D341Med (cell line): Measurements from ENCODE around the gene DNTTIP2.
"Not testable (repeated sequence)": the region's sequence is repeated elsewhere in the genome, so short reads cannot be mapped to it uniquely, and the experiment has no call there.

Source experiments
- DNase-seq: peaks from one replicate; pipeline ENCODE4 v3.0.0; 2012; ENCODE audit warnings: low spot score

Gene DNTTIP2

GRCh38 chr1:93878889-93879586 lies at the start of gene DNTTIP2:
TSS of gene DNTTIP2 (minus strand) at chr1:93879206. CDS start at chr1:93879148, 58 bp downstream.
- DNase-seq, result peak; percentile 92

- no peak for DNase-seq
Observed at GRCh38 chr1:93925206-93925605, 46.2 kb upstream of the DNTTIP2 start.

- DNase-seq, result no peak
Observed at GRCh38 chr1:93919780-93920179, 40.8 kb upstream of the DNTTIP2 start.

- DNase-seq, result no peak
Observed at GRCh38 chr1:93917302-93917701, 38.3 kb upstream of the DNTTIP2 start.

GRCh38 chr1:93910880-93911279 lies 31.9 kb upstream of the DNTTIP2 start:
- DNase-seq, result not testable (repeated sequence)

- DNase-seq, result no peak
Observed at GRCh38 chr1:93910305-93910704, 31.3 kb upstream of the DNTTIP2 start.

- peak; percentile 97 for DNase-seq
Observed at GRCh38 chr1:93909146-93910050, 30.4 kb upstream of the DNTTIP2 start, which contains the start of gene GCLM. TSS of gene GCLM (minus strand) at chr1:93909430. CDS start at chr1:93909163, 267 bp downstream.

- DNase-seq, result no peak
Observed at GRCh38 chr1:93908394-93909145, 29.6 kb upstream of the DNTTIP2 start.

- DNase-seq, result no peak
Observed at GRCh38 chr1:93907718-93908117, 28.7 kb upstream of the DNTTIP2 start.

GRCh38 chr1:93906480-93906879 lies 27.5 kb upstream of the DNTTIP2 start:
- no peak for DNase-seq

GRCh38 chr1:93905734-93906133 lies 26.7 kb upstream of the DNTTIP2 start:
- no peak for DNase-seq

GRCh38 chr1:93905051-93905450 lies 26.0 kb upstream of the DNTTIP2 start:
- DNase-seq, result no peak

GRCh38 chr1:93904228-93904627 lies 25.2 kb upstream of the DNTTIP2 start:
- DNase-seq, result no peak

GRCh38 chr1:93900723-93901504 lies 21.9 kb upstream of the DNTTIP2 start:
- no peak for DNase-seq

GRCh38 chr1:93899543-93900207 lies 20.7 kb upstream of the DNTTIP2 start:
- no peak for DNase-seq

- DNase-seq, result no peak
Observed at GRCh38 chr1:93888900-93889299, 9.9 kb upstream of the DNTTIP2 start.

GRCh38 chr1:93882269-93882668 lies 3.3 kb upstream of the DNTTIP2 start:
- DNase-seq, result no peak

GRCh38 chr1:93880731-93881130 lies 1.7 kb upstream of the DNTTIP2 start:
- no peak for DNase-seq

GRCh38 chr1:93878501-93878888 lies 511 bp downstream of the DNTTIP2 start:
- DNase-seq, result peak; percentile 45

- no peak for DNase-seq
Observed at GRCh38 chr1:93877529-93877928, 1.5 kb downstream of the DNTTIP2 start.

- DNase-seq, result no peak
Observed at GRCh38 chr1:93876244-93876643, 2.8 kb downstream of the DNTTIP2 start.
